H7 (cell line): ENCODE results near the gene PCDHGB3. TPM values are rescaled to one million over a fixed set of nuclear protein-coding genes. Genes with fewer than 3 reads are reported as not detected.
"Not testable (repeated sequence)": the region's sequence is repeated elsewhere in the genome, so short reads cannot be mapped to it uniquely, and the experiment has no call there.

Experiments
- DNase-seq: peaks from one replicate; pipeline ENCODE4 v3.0.0; 2012
- H3K27me3 ChIP-seq: 2 replicates; pipeline ENCODE4 v1.6.0; 2011; ENCODE audit warnings: mild to moderate bottlenecking, low read length; ENCODE audit not compliant: control insufficient read depth, insufficient read depth
- H3K36me3 ChIP-seq: replicated peaks from 2 replicates; pipeline ENCODE4 v1.5.1; 2011; ENCODE audit warnings: low read length; ENCODE audit not compliant: control insufficient read depth, insufficient read depth
- H3K4me3 ChIP-seq: 2 replicates; pipeline ENCODE4 v1.5.1; 2011; ENCODE audit warnings: low read depth, mild to moderate bottlenecking, control low read depth, low read length, moderate library complexity; ENCODE audit not compliant: insufficient read depth
- total RNA-seq: library from RNA; depleted of rRNA; stranded (reverse); fragments of >200 nt; shearing (Covaris generic); gene quantifications from 2 replicates; pipeline ENCODE4 v1.2.3, GENCODE V29; 2014

The PCDHGB3 gene
- total RNA-seq, 1 experiment from 2014 or later = not detected

GRCh38 chr5:141373673-141374317 is 3.8 kb downstream of the PCDHGB3 start, which contains the start of gene PCDHGA6:
PCDHGA6 (plus strand) TSS chr5:141373891; CDS start chr5:141374084, 193 bp downstream.
- Histone ChIP-seq H3K36me3 (no peaks in the 10 kb centered on the region), H3K4me3 (no peak within 1 kb of the TSS), H3K27me3 (no peaks in the 10 kb centered on the region)
- no peak for DNase-seq

GRCh38 chr5:141374627-141375026 is 4.6 kb downstream of the PCDHGB3 start:
- Histone ChIP-seq H3K27me3 (no peaks in the 10 kb centered on the region), H3K4me3 (no peak overlapping the region)
- DNase-seq = no peak

GRCh38 chr5:141375444-141376155 is 5.6 kb downstream of the PCDHGB3 start:
- DNase-seq = not testable (repeated sequence)

More at GRCh38 chr5:141374627-141375026, 4.6 kb downstream of the PCDHGB3 start:
- no peaks in the 10 kb centered on the region for H3K36me3 ChIP-seq

GRCh38 chr5:141382469-141383294 is 12.6 kb downstream of the PCDHGB3 start, which contains the start of gene PCDHGA7:
PCDHGA7 (plus strand) TSS chr5:141382742; CDS start chr5:141382900, 158 bp downstream.
- no peaks in the 10 kb centered on the region for H3K27me3 ChIP-seq
- H3K4me3 ChIP-seq = no peak within 1 kb of the TSS
- no peaks in the 10 kb centered on the region for H3K36me3 ChIP-seq
- DNase-seq = no peak

More at GRCh38 chr5:141375444-141376155, 5.6 kb downstream of the PCDHGB3 start:
- not testable (repeated sequence) for H3K36me3 ChIP-seq, H3K27me3 ChIP-seq, H3K4me3 ChIP-seq

- DNase-seq = peak; percentile 28
- no peaks in the 10 kb centered on the region for H3K27me3 ChIP-seq
- no peak overlapping the region for H3K4me3 ChIP-seq
- no peaks in the 10 kb centered on the region for H3K36me3 ChIP-seq
Observed at GRCh38 chr5:141383345-141383744, 13.3 kb downstream of the PCDHGB3 start.

- no peaks in the 10 kb centered on the region for H3K36me3 ChIP-seq
- no peak overlapping the region for H3K4me3 ChIP-seq
- no peak for DNase-seq
- H3K27me3 ChIP-seq = no peaks in the 10 kb centered on the region
Observed at GRCh38 chr5:141384471-141385267, 14.6 kb downstream of the PCDHGB3 start.

- H3K27me3 ChIP-seq, H3K36me3 ChIP-seq: not testable (repeated sequence)
- H3K4me3 ChIP-seq = peak within 1 kb of the TSS; percentile 41; the same call in 1 of the 2 replicates
- DNase-seq = peak; percentile 50
Observed at GRCh38 chr5:141387557-141388311, 17.7 kb downstream of the PCDHGB3 start, which contains the start of gene PCDHGB4. PCDHGB4 (plus strand) TSS chr5:141387698; CDS start chr5:141387885, 187 bp downstream.

GRCh38 chr5:141388661-141389060 is 18.6 kb downstream of the PCDHGB3 start:
- DNase-seq = no peak
- no peaks in the 10 kb centered on the region for H3K36me3 ChIP-seq
- no peaks in the 10 kb centered on the region for H3K27me3 ChIP-seq
- no peak overlapping the region for H3K4me3 ChIP-seq

GRCh38 chr5:141389153-141390042 is 19.4 kb downstream of the PCDHGB3 start:
- Histone ChIP-seq H3K36me3 (no peaks in the 10 kb centered on the region), H3K27me3 (no peaks in the 10 kb centered on the region), H3K4me3 (no peak overlapping the region)
- DNase-seq = no peak

- H3K4me3 ChIP-seq = no peak within 1 kb of the TSS
- H3K36me3 ChIP-seq = no peaks in the 10 kb centered on the region
- no peak for DNase-seq
- H3K27me3 ChIP-seq = no peaks in the 10 kb centered on the region
Observed at GRCh38 chr5:141392429-141393198, 22.6 kb downstream of the PCDHGB3 start, which contains the start of gene PCDHGA8. PCDHGA8 (plus strand) TSS chr5:141392633; CDS start chr5:141392814, 181 bp downstream.

GRCh38 chr5:141393267-141393666 is 23.2 kb downstream of the PCDHGB3 start:
- H3K36me3 ChIP-seq = no peaks in the 10 kb centered on the region
- DNase-seq = no peak
- no peak overlapping the region for H3K4me3 ChIP-seq
- no peaks in the 10 kb centered on the region for H3K27me3 ChIP-seq
